CD14-positive monocyte (primary cell): Measurements from ENCODE around the gene LRRC72. TPM values are rescaled to one million over a fixed set of nuclear protein-coding genes. Genes with fewer than 3 reads are reported as not detected.

Experiments
- DNase-seq, 3 donors: peaks; one replicate each; pipeline ENCODE4 v3.0.0-alpha.2; 2011 to 2022
- H2AFZ ChIP-seq: 2 replicates; pipeline ENCODE4 v1.6.0; 2012; ENCODE audit warnings: mild to moderate bottlenecking, low read depth, low read length, inconsistent platforms; ENCODE audit not compliant: insufficient read depth, poor library complexity, severe bottlenecking
- H3K27ac ChIP-seq, 2 donors: 1 replicate in 1 of 2; 2 replicates in 1 of 2; pipeline ENCODE4 v1.5.1; 2012 to 2013; ENCODE audit warnings: low read length in 2 of 2, control low read depth in 1 of 2, inconsistent platforms in 1 of 2, low read depth in 1 of 2, mild to moderate bottlenecking in 1 of 2
- H3K27me3 ChIP-seq, 2 donors: one replicate each; pipeline versions ENCODE4 v1.6.0 to v1.6.1; 2011 to 2013; ENCODE audit warnings: low read length in 2 of 2; ENCODE audit not compliant: control insufficient read depth in 2 of 2, insufficient read depth in 2 of 2
- H3K36me3 ChIP-seq, 2 donors: replicated peaks in 1 of 2; 1 replicate in 1 of 2; 2 replicates in 1 of 2; pipeline versions ENCODE4 v1.5.1 to v1.6.1; 2012 to 2013; ENCODE audit warnings: low read length in 2 of 2, control low read depth in 1 of 2, inconsistent platforms in 1 of 2, mild to moderate bottlenecking in 1 of 2; ENCODE audit not compliant: insufficient read depth in 2 of 2, control insufficient read depth in 1 of 2
- H3K4me1 ChIP-seq, 2 donors: 1 replicate in 1 of 2; 2 replicates in 1 of 2; pipeline versions ENCODE4 v1.5.1 to v1.6.1; 2012 to 2013; ENCODE audit warnings: low read length in 2 of 2, control low read depth in 1 of 2, inconsistent platforms in 1 of 2, mild to moderate bottlenecking in 1 of 2, moderate library complexity in 1 of 2; ENCODE audit not compliant: insufficient read depth in 2 of 2, control insufficient read depth in 1 of 2
- H3K4me2 ChIP-seq: replicated peaks from 2 replicates; pipeline ENCODE3; 2012; ENCODE audit warnings: low read length, moderate library complexity, mild to moderate bottlenecking; ENCODE audit not compliant: poor library complexity, severe bottlenecking; ENCODE audit errors: extremely low read depth
- H3K4me3 ChIP-seq, 3 experiments: fragments of 200-600 bp in 1 of 3; sonication (generic) in 1 of 3; replicated peaks in 1 of 3; 1 replicate in 2 of 3; 2 replicates in 1 of 3; pipeline ENCODE4 v1.5.1; 2011 to 2013; ENCODE audit warnings: low read length in 3 of 3, mild to moderate bottlenecking in 3 of 3, control low read depth in 2 of 3, low read depth in 2 of 3, inconsistent platforms in 1 of 3, moderate library complexity in 1 of 3
- H3K79me2 ChIP-seq: 2 replicates; pipeline ENCODE4 v1.6.0; 2012; ENCODE audit warnings: mild to moderate bottlenecking, control low read depth, inconsistent platforms, low read length, moderate library complexity; ENCODE audit not compliant: insufficient read depth
- H3K9ac ChIP-seq: 2 replicates; pipeline ENCODE4 v1.6.0; 2017; ENCODE audit warnings: low read length, mild to moderate bottlenecking; ENCODE audit not compliant: insufficient read depth, poor library complexity, severe bottlenecking
- H3K9me3 ChIP-seq, 2 donors: replicated peaks in 1 of 2; 1 replicate in 1 of 2; 2 replicates in 1 of 2; pipeline versions ENCODE4 v1.5.1 to v1.6.1; 2012 to 2013; ENCODE audit warnings: low read length in 2 of 2, control low read depth in 1 of 2; ENCODE audit not compliant: control insufficient read depth in 1 of 2, insufficient read depth in 1 of 2
- H4K20me1 ChIP-seq: 2 replicates; pipeline ENCODE4 v1.6.0; 2012; ENCODE audit warnings: mild to moderate bottlenecking, low read length, control low read depth, moderate library complexity; ENCODE audit not compliant: insufficient read depth
- H3K27ac Mint-ChIP-seq, 7 donors: one replicate each; pipeline ENCODE4 v1.8.0; 2020; ENCODE audit warnings: mild to moderate bottlenecking in 7 of 7, mixed read lengths in 7 of 7, moderate library complexity in 6 of 7, inconsistent platforms in 2 of 7
- H3K27me3 Mint-ChIP-seq, 3 donors: one replicate each; pipeline ENCODE4 v1.8.0; 2021 to 2022; ENCODE audit warnings: low read depth in 3 of 3, mild to moderate bottlenecking in 3 of 3, mixed read lengths in 3 of 3, moderate library complexity in 3 of 3, inconsistent platforms in 1 of 3
- H3K36me3 Mint-ChIP-seq, 2 donors: one replicate each; pipeline ENCODE4 v1.8.0; 2020; ENCODE audit warnings: mixed read lengths in 2 of 2, inconsistent platforms in 1 of 2, mild to moderate bottlenecking in 1 of 2
- H3K4me1 Mint-ChIP-seq: one replicate; pipeline ENCODE4 v1.8.0; 2020; ENCODE audit warnings: mild to moderate bottlenecking, mixed read lengths
- H3K4me3 Mint-ChIP-seq, 2 donors: one replicate each; pipeline ENCODE4 v1.8.0; 2020; ENCODE audit warnings: mild to moderate bottlenecking in 2 of 2, mixed read lengths in 2 of 2, moderate library complexity in 1 of 2
- H3K9me3 Mint-ChIP-seq, 7 donors: one replicate each; pipeline ENCODE4 v1.8.0; 2020 to 2022; ENCODE audit warnings: mixed read lengths in 7 of 7, mild to moderate bottlenecking in 6 of 7, moderate library complexity in 6 of 7, inconsistent platforms in 2 of 7
- CTCF ChIP-seq: fragments of 200-600 bp; IDR thresholded peaks from one replicate; pipeline ENCODE4 v1.8.0; 2022; ENCODE audit warnings: antibody characterized with exemption, mild to moderate bottlenecking
- WGBS: methylation state at CpG from one replicate; pipeline ENCODE4 v1.1.5; 2013; ENCODE audit warnings: missing lambda C conversion rate; ENCODE audit not compliant: insufficient coverage; 5-methylcytosine and 5-hydroxymethylcytosine counted together
- intact Hi-C, 2 donors: fragments of 100-400 bp; cut with micrococcal nuclease; formaldehyde crosslinking; loops; one replicate each; pipeline versions ENCODE4 v1.15.0 to v1.15.1; 2023
- polyA plus RNA-seq, 3 donors: library from polyadenylated mRNA; depleted of rRNA in 1 of 3; unstranded in 2 of 3; stranded (reverse) in 1 of 3; fragments of 300-500 nt in 2 of 3; fragments of >200 nt in 1 of 3; fragmentation: Illumina TruSeq in 2 of 3; gene quantifications; 1 replicate in 2 of 3; 2 replicates in 1 of 3; pipeline ENCODE4 v1.2.3, GENCODE V29; 2012 to 2021

Gene LRRC72
- polyA plus RNA-seq, 3 donors: not detected

DNA sequence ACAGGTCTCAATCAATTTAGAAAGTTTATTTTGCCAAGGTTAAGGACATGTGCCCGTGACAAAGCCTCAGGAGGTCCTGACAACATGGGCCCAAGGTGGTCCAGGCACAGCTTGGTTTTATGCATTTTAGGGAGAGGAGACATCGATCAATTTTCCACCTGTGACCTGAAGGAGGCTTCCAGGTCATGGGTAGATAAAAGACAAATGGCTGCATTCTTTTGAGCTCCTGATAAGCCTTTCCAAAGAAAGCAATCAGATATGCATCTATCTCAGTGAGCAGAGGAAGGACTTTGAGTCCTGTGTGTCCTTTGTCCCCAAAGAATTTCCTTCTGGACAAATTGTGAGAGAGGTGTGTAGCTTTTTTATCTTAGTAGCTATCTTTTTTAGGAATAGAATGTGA lies 15.8 kb downstream of the LRRC72 start:
- DNase-seq: no peak
- Mint-ChIP-seq H3K27ac (no peak overlapping the region), H3K4me3 (no peak overlapping the region), H3K4me1 (no peaks in the 10 kb centered on the region), H3K27me3 (peaks cover 0 to 3% (median 2%) of the 10 kb centered on the region in 3 donors), H3K9me3 (peaks cover 0 to 11% (median 6%) of the 10 kb centered on the region in 7 donors), H3K36me3 (no peaks in the 10 kb centered on the region)
- Histone ChIP-seq H3K27ac (no peak overlapping the region), H3K4me2 (no peak overlapping the region), H2AFZ (no peak overlapping the region), H4K20me1 (no peaks in the 10 kb centered on the region), H3K4me1 (no peaks in the 10 kb centered on the region), H3K79me2 (no peaks in the 10 kb centered on the region), H3K27me3 (no peaks in the 10 kb centered on the region), H3K9me3 (peaks cover 0 to 8% of the 10 kb centered on the region in 2 donors), H3K9ac (no peak overlapping the region), H3K4me3 (no peak overlapping the region), H3K36me3 (no peaks in the 10 kb centered on the region)
- 86% methylated on average over 1 of the region's 2 CpGs for WGBS
- no peak for TF ChIP-seq CTCF
- intact Hi-C loops: no loop called here

- Histone ChIP-seq H3K4me3 (no peak overlapping the region), H3K4me2 (no peak overlapping the region), H3K9ac (no peak overlapping the region), H3K4me1 (no peaks in the 10 kb centered on the region), H3K9me3 (peaks cover 0 to 15% of the 10 kb centered on the region in 2 donors), H3K36me3 (no peaks in the 10 kb centered on the region), H3K27me3 (no peaks in the 10 kb centered on the region), H3K27ac (no peak overlapping the region), H3K79me2 (no peaks in the 10 kb centered on the region), H4K20me1 (no peaks in the 10 kb centered on the region), H2AFZ (no peak overlapping the region)
- no peaks in the 10 kb centered on the region for H3K36me3 Mint-ChIP-seq
- no peak for DNase-seq
- peaks cover 0 to 3% (median 2%) of the 10 kb centered on the region in 3 donors for H3K27me3 Mint-ChIP-seq
- intact Hi-C loops: no loop called here
- H3K4me1 Mint-ChIP-seq: no peaks in the 10 kb centered on the region
- H3K4me3 Mint-ChIP-seq: no peak overlapping the region
- no CpG with 5 or more reads among the region's 2 CpGs for WGBS
- TF ChIP-seq CTCF: no peak
- H3K27ac Mint-ChIP-seq: no peak overlapping the region
- H3K9me3 Mint-ChIP-seq: peaks cover 0 to 16% (median 6%) of the 10 kb centered on the region in 7 donors
Observed at GRCh38 chr7:16543456-16543855, 16.8 kb downstream of the LRRC72 start.
